BLaER1 treated with 17β-estradiol and CSF1 and Interleukin-3, amounts not matched to agents 10 nM and 100 nM (cell line): ENCODE data around the gene ANKRD23.
"Not testable (repeated sequence)": the region's sequence is repeated elsewhere in the genome, so short reads cannot be mapped to it uniquely, and the experiment has no call there.

Experiments used
- H3K27ac ChIP-seq, 11 experiments: shearing (Covaris generic); formaldehyde crosslinking; 2 replicates each; pipeline ENCODE4 v1.8.1; 2022
- H3K27me3 ChIP-seq, 11 experiments: shearing (Covaris generic); formaldehyde crosslinking; 2 replicates each; pipeline ENCODE4 v1.8.1; 2022
- H3K36me3 ChIP-seq, 11 experiments: shearing (Covaris generic); formaldehyde crosslinking; 2 replicates each; pipeline ENCODE4 v1.8.1; 2022
- H3K4me1 ChIP-seq, 10 experiments: shearing (Covaris generic); formaldehyde crosslinking; 2 replicates each; pipeline ENCODE4 v1.8.1; 2022
- H3K4me2 ChIP-seq, 11 experiments: shearing (Covaris generic); formaldehyde crosslinking; 2 replicates each; pipeline ENCODE4 v1.8.1; 2022
- H3K4me3 ChIP-seq, 10 experiments: shearing (Covaris generic); formaldehyde crosslinking; 2 replicates each; pipeline ENCODE4 v1.8.1; 2022
- H3K9ac ChIP-seq, 11 experiments: shearing (Covaris generic); formaldehyde crosslinking; 2 replicates each; pipeline ENCODE4 v1.8.1; 2022
- H3K9me3 ChIP-seq, 11 experiments: shearing (Covaris generic); formaldehyde crosslinking; replicated peaks in 1 of 11; 2 replicates each; pipeline ENCODE4 v1.8.1; 2022
- H4K20me1 ChIP-seq, 11 experiments: shearing (Covaris generic); formaldehyde crosslinking; 2 replicates each; pipeline ENCODE4 v1.8.1; 2022
- Cebpa-rat ChIP-seq, 11 experiments: shearing (Covaris generic); IDR thresholded peaks; 2 replicates each; pipeline ENCODE4 v1.8.1; 2022

The ANKRD23 gene

GRCh38 chr2:96864343-96865091, 20.7 kb upstream of the ANKRD23 start:
- TF ChIP-seq Cebpa-rat (IDR thresholded peaks at IDR 0.05): no peak
- H3K4me3 ChIP-seq: peak overlapping the region in 7 of 10 experiments; percentile 18 to 95 (median 93); a peak in 11 of 20 replicates
- peaks cover 81 to 87% (median 84%) of the 10 kb centered on the region in 10 experiments for H3K4me1 ChIP-seq
- peak overlapping the region in 6 of 11 experiments; percentile 74 to 99 (median 96); a peak in 11 of 22 replicates for H3K27ac ChIP-seq
- H3K27me3 ChIP-seq: peaks cover 0 to 1% (median 0%) of the 10 kb centered on the region in 11 experiments; a peak in 2 of 22 replicates
- H3K36me3 ChIP-seq: peaks cover 44 to 73% (median 60%) of the 10 kb centered on the region in 11 experiments
- no peaks in the 10 kb centered on the region for H3K9me3 ChIP-seq
- peak overlapping the region in 8 of 11 experiments; percentile 25 to 99 (median 97); a peak in 14 of 22 replicates for H3K9ac ChIP-seq
- peaks cover 45 to 81% (median 67%) of the 10 kb centered on the region in 11 experiments; a peak in 21 of 22 replicates for H4K20me1 ChIP-seq
- peak overlapping the region; percentile 89 to 100 (median 99) for H3K4me2 ChIP-seq

DNA sequence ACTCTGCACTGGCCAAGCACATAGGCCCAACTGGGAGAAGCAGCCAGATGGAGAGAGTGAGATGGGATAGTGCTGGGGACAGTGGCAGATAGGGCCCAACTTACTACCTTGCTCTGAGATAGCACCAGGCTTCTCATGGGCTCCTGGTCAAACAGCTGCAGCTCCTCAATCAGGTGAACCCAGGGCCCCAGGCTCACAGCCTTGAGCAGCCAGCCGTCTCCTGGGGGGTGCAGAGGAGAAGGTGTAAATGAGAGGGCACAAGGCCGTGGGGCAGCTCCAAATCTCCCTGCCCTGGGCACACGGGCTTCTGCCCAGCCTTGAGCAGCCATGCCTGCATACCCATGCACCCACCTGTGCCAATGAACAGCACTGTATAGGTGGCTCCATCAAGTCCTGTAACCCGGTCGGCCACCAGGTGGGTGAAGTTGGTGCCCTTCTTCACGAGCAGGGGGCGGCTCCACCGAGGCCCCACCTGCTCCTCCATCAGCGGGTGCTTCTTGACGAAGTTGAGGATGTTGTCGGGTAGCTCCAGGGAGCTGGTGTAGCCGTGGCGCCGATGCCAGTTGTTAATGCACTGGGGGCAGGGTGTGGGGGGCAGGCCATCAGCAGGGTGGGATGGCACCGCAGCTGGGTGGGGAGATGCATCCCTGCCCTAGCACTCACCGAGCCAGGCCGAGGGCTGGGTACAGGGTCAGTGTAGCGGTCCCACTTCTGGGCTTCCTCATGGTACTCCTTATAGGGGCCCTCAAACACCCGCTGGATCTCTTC, 19.9 kb upstream of the ANKRD23 start:
- TF ChIP-seq Cebpa-rat (IDR thresholded peaks at IDR 0.05): no peak
- Histone ChIP-seq H3K4me1 (peaks cover 85 to 95% (median 91%) of the 10 kb centered on the region in 10 experiments), H3K4me2 (peak overlapping the region; percentile 55 to 100 (median 99)), H3K9me3 (no peaks in the 10 kb centered on the region), H3K4me3 (peak overlapping the region in 7 of 10 experiments; percentile 23 to 95 (median 93); a peak in 12 of 20 replicates), H3K36me3 (peaks cover 44 to 73% (median 60%) of the 10 kb centered on the region in 11 experiments), H3K27ac (peak overlapping the region in 8 of 11 experiments; percentile 64 to 99 (median 85); a peak in 16 of 22 replicates), H3K27me3 (no peaks in the 10 kb centered on the region), H4K20me1 (peaks cover 45 to 88% (median 74%) of the 10 kb centered on the region in 11 experiments; a peak in 21 of 22 replicates), H3K9ac (peak overlapping the region in 8 of 11 experiments; percentile 25 to 99 (median 94); a peak in 16 of 22 replicates)

GRCh38 chr2:96863056-96863455, 19.2 kb upstream of the ANKRD23 start:
- Histone ChIP-seq H4K20me1 (peaks cover 45 to 90% (median 76%) of the 10 kb centered on the region in 11 experiments; a peak in 21 of 22 replicates), H3K27ac (peak overlapping the region in 8 of 11 experiments; percentile 64 to 99 (median 85); a peak in 17 of 22 replicates), H3K4me3 (peak overlapping the region in 7 of 10 experiments; percentile 23 to 94 (median 51); a peak in 12 of 20 replicates), H3K4me2 (peak overlapping the region; percentile 55 to 100 (median 99)), H3K4me1 (peaks cover 85 to 99% (median 95%) of the 10 kb centered on the region in 10 experiments), H3K36me3 (peaks cover 44 to 73% (median 60%) of the 10 kb centered on the region in 11 experiments), H3K9ac (peak overlapping the region in 8 of 11 experiments; percentile 25 to 99 (median 94); a peak in 16 of 22 replicates)
- peak in 8 of 11 experiments; percentile 36 to 82 (median 65); a peak in 14 of 22 replicates for TF ChIP-seq Cebpa-rat (IDR thresholded peaks at IDR 0.05)
- not testable (repeated sequence) for H3K27me3 ChIP-seq, H3K9me3 ChIP-seq

DNA sequence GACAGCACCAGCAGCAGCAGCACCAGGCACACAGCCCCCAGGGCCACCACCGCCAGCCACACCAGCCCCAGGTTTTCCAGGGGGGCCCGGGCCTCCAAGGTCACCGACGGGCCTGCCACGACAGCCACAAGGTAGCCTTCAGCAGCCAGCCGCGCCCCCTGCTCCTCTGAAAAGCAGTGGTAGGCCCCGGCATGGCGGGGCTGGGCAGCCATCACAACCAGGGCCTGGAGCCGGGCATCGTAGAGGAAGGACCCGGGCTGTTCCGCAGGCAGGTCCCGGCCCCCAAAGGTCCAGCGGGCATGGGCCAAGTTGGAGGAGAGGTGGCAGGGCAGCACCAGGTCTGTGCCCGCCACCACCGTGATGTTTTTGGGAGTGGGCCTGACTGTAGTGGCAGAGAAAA, 17.3 kb upstream of the ANKRD23 start:
- H3K9me3 ChIP-seq: no peaks in the 10 kb centered on the region
- H3K9ac ChIP-seq: peak overlapping the region in 8 of 11 experiments; percentile 60 to 99 (median 94); a peak in 16 of 22 replicates
- peak overlapping the region; percentile 79 to 100 (median 99) for H3K4me2 ChIP-seq
- H3K27me3 ChIP-seq: no peaks in the 10 kb centered on the region
- TF ChIP-seq Cebpa-rat (IDR thresholded peaks at IDR 0.05): no peak
- H3K4me3 ChIP-seq: peak overlapping the region in 7 of 10 experiments; percentile 37 to 60 (median 51); a peak in 12 of 20 replicates
- peaks cover 44 to 59% (median 52%) of the 10 kb centered on the region in 11 experiments for H3K36me3 ChIP-seq
- H3K27ac ChIP-seq: peak overlapping the region in 8 of 11 experiments; percentile 55 to 99 (median 84); a peak in 17 of 22 replicates
- H4K20me1 ChIP-seq: peaks cover 37 to 82% (median 62%) of the 10 kb centered on the region in 11 experiments; a peak in 21 of 22 replicates
- H3K4me1 ChIP-seq: peaks cover 75 to 95% (median 93%) of the 10 kb centered on the region in 10 experiments

- peak overlapping the region in 6 of 10 experiments; percentile 37 to 60 (median 50); a peak in 6 of 20 replicates for H3K4me3 ChIP-seq
- no peaks in the 10 kb centered on the region for H3K9me3 ChIP-seq
- peaks cover 32 to 75% (median 55%) of the 10 kb centered on the region in 11 experiments; a peak in 21 of 22 replicates for H4K20me1 ChIP-seq
- peaks cover 38 to 52% (median 45%) of the 10 kb centered on the region in 11 experiments for H3K36me3 ChIP-seq
- H3K4me2 ChIP-seq: peak overlapping the region; percentile 79 to 100 (median 99); a peak in 21 of 22 replicates
- peak overlapping the region in 8 of 11 experiments; percentile 60 to 99 (median 94); a peak in 15 of 22 replicates for H3K9ac ChIP-seq
- H3K4me1 ChIP-seq: peaks cover 68 to 95% (median 93%) of the 10 kb centered on the region in 10 experiments
- peak overlapping the region in 8 of 11 experiments; percentile 55 to 99 (median 84); a peak in 15 of 22 replicates for H3K27ac ChIP-seq
- H3K27me3 ChIP-seq: no peaks in the 10 kb centered on the region
- TF ChIP-seq Cebpa-rat (IDR thresholded peaks at IDR 0.05): no peak
These were observed 16.5 kb upstream of the ANKRD23 start for GRCh38 chr2:96860065-96861029.

- Histone ChIP-seq H3K9ac (peak overlapping the region in 7 of 11 experiments; percentile 5 to 99 (median 89); a peak in 11 of 22 replicates), H3K4me1 (peaks cover 61 to 95% (median 93%) of the 10 kb centered on the region in 10 experiments), H3K9me3 (no peaks in the 10 kb centered on the region), H4K20me1 (peaks cover 26 to 72% (median 48%) of the 10 kb centered on the region in 11 experiments; a peak in 21 of 22 replicates), H3K4me2 (peak overlapping the region in 9 of 11 experiments; percentile 84 to 100 (median 99); a peak in 18 of 22 replicates), H3K27me3 (no peaks in the 10 kb centered on the region), H3K36me3 (peaks cover 32 to 46% (median 39%) of the 10 kb centered on the region in 11 experiments), H3K27ac (peak overlapping the region in 5 of 11 experiments; percentile 25 to 89 (median 84); a peak in 6 of 22 replicates), H3K4me3 (no peak overlapping the region)
- TF ChIP-seq Cebpa-rat (IDR thresholded peaks at IDR 0.05): no peak
These were observed 15.9 kb upstream of the ANKRD23 start for GRCh38 chr2:96859681-96860064.

- Histone ChIP-seq H3K9me3 (no peaks in the 10 kb centered on the region), H3K27ac (peak overlapping the region in 6 of 11 experiments; percentile 25 to 89 (median 84); a peak in 10 of 22 replicates), H3K4me2 (peak overlapping the region; percentile 77 to 100 (median 89)), H3K27me3 (no peaks in the 10 kb centered on the region), H3K4me3 (peak overlapping the region in 3 of 10 experiments; percentile 60 to 79 (median 67); a peak in 3 of 20 replicates), H3K4me1 (peaks cover 56 to 95% (median 89%) of the 10 kb centered on the region in 10 experiments), H4K20me1 (peaks cover 21 to 72% (median 43%) of the 10 kb centered on the region in 11 experiments; a peak in 20 of 22 replicates), H3K36me3 (peaks cover 28 to 46% (median 39%) of the 10 kb centered on the region in 11 experiments), H3K9ac (peak overlapping the region in 9 of 11 experiments; percentile 58 to 90 (median 88); a peak in 13 of 22 replicates)
- no peak for TF ChIP-seq Cebpa-rat (IDR thresholded peaks at IDR 0.05)
These were observed 15.4 kb upstream of the ANKRD23 start for GRCh38 chr2:96859099-96859649.
